K562 (cell line): Measurements from ENCODE around the gene PRM1. TPM values are rescaled to one million over a fixed set of nuclear protein-coding genes. Genes with fewer than 3 reads are reported as not detected.

ENCODE experiments used
- ATAC-seq: fragments of 200-7000 bp; cut with Tn5 transposase; 3 replicates; pipeline ENCODE4 v1.9.1; 2020; ENCODE audit warnings: moderate library complexity
- BruUV-seq: library from RNA; stranded (reverse); fragments of 400-500 nt; replicated peaks from 2 replicates; lab custom pipeline; 2021; lab: Mats Ljungman, UMichigan
- CTCF ChIA-PET: fragments of 300-600 bp; formaldehyde crosslinking; extraction: SDS; loops from one replicate; lab custom pipeline; 2021; ENCODE audit warnings: low intra/inter-chr PET ratio; lab: Yijun Ruan, JAX
- POLR2A ChIA-PET: fragments of 300-600, 350-650 bp; sonication (Branson Sonifier 250); formaldehyde crosslinking; extraction: SDS; loops from one replicate; lab custom pipeline; 2021; ENCODE audit warnings: antibody characterized with exemption, inconsistent platforms; lab: Yijun Ruan, JAX
- DNase-seq, 4 experiments: peaks; one replicate each; pipeline versions ENCODE4 v3.0.0 to v3.0.0-alpha.2; 2011 to 2018; ENCODE audit warnings: low spot score in 3 of 4, mixed read lengths in 3 of 4; ENCODE audit errors: extremely low read depth in 1 of 4
- FAIRE-seq: peaks from 2 replicates; lab custom pipeline; 2011; peaks lifted over from hg19 to GRCh38; lab: Jason Lieb, UNC
- H2AFZ ChIP-seq: 2 replicates; pipeline ENCODE4 v1.6.0; 2011; ENCODE audit warnings: low read depth, low read length, control low read depth, inconsistent platforms
- H3K27ac ChIP-seq: fragments of 200-600 bp; 3 replicates; pipeline ENCODE4 v1.8.0; 2011; ENCODE audit warnings: low read depth, mild to moderate bottlenecking, control low read depth, inconsistent platforms, low read length, moderate library complexity, mixed read lengths; ENCODE audit errors: extremely low read depth
- H3K27me3 ChIP-seq, 2 experiments: fragments of 300-600 bp in 1 of 2; 2 replicates in 1 of 2; 3 replicates in 1 of 2; pipeline versions ENCODE4 v1.6.0 to v1.8.0; 2011; ENCODE audit warnings: inconsistent platforms in 2 of 2, low read length in 2 of 2, mild to moderate bottlenecking in 1 of 2, mixed read lengths in 1 of 2, moderate library complexity in 1 of 2; ENCODE audit not compliant: control insufficient read depth in 2 of 2, insufficient read depth in 2 of 2
- H3K36me3 ChIP-seq: fragments of 300-600 bp; 3 replicates; pipeline ENCODE4 v1.8.0; 2011; ENCODE audit warnings: mild to moderate bottlenecking, low read length, inconsistent platforms; ENCODE audit not compliant: control insufficient read depth, insufficient read depth
- H3K4me1 ChIP-seq, 2 experiments: fragments of 200-600 bp in 1 of 2; replicated peaks in 1 of 2; 2 replicates in 1 of 2; 3 replicates in 1 of 2; pipeline versions ENCODE4 v1.5.1 to v1.8.0; 2011; ENCODE audit warnings: inconsistent platforms in 2 of 2, low read length in 2 of 2, mild to moderate bottlenecking in 1 of 2, mixed read lengths in 1 of 2, moderate library complexity in 1 of 2; ENCODE audit not compliant: control insufficient read depth in 2 of 2, insufficient read depth in 2 of 2
- H3K4me2 ChIP-seq: 2 replicates; pipeline ENCODE4 v1.6.1; 2011; ENCODE audit warnings: low read length, control low read depth, inconsistent platforms, mixed read lengths; ENCODE audit not compliant: insufficient read depth
- H3K4me3 ChIP-seq: fragments of 200-600 bp; sonication (generic), shearing (Covaris generic); 2 replicates; pipeline ENCODE4 v1.5.1; 2016; ENCODE audit warnings: control low read depth, inconsistent platforms
- H3K79me2 ChIP-seq: fragments of 200-600 bp; 3 replicates; pipeline ENCODE4 v1.8.0; 2011; ENCODE audit warnings: low read length, inconsistent platforms; ENCODE audit not compliant: control insufficient read depth, insufficient read depth
- H3K9ac ChIP-seq, 2 experiments: 2 replicates each; pipeline versions ENCODE4 v1.6.0 to v1.6.1; 2011; ENCODE audit warnings: low read depth in 2 of 2, low read length in 2 of 2, control low read depth in 1 of 2, inconsistent platforms in 1 of 2, mild to moderate bottlenecking in 1 of 2, mixed read lengths in 1 of 2; ENCODE audit not compliant: insufficient read depth in 1 of 2
- H3K9me1 ChIP-seq: one replicate; pipeline ENCODE4 v1.6.0; 2011; ENCODE audit warnings: inconsistent platforms, mild to moderate bottlenecking, low read length, moderate library complexity; ENCODE audit not compliant: control insufficient read depth, insufficient read depth
- H3K9me3 ChIP-seq: replicated peaks from 2 replicates; pipeline ENCODE4 v1.5.1; 2011; ENCODE audit warnings: low read depth, low read length, inconsistent platforms; ENCODE audit not compliant: control insufficient read depth, insufficient read depth
- H4K20me1 ChIP-seq: replicated peaks from 2 replicates; pipeline ENCODE4 v1.6.1; 2011; ENCODE audit warnings: low read length, inconsistent platforms, mixed read lengths; ENCODE audit not compliant: control insufficient read depth, insufficient read depth
- CEBPG ChIP-seq, 3 experiments: fragments of 200-800 bp in 1 of 3; sonication (Bioruptor generic) in 1 of 3; sonication (generic) in 1 of 3; formaldehyde crosslinking in 1 of 3; IDR thresholded peaks in 2 of 3; conservative IDR thresholded peaks in 1 of 3; 2 replicates each; pipeline versions ENCODE4 v1.6.1 to v1.8.0; 2016 to 2022; ENCODE audit warnings: missing compliant biosample characterization in 2 of 3, missing genetic modification characterization in 2 of 3, mild to moderate bottlenecking in 1 of 3, missing genetic modification reagents in 1 of 3
- CGGBP1 ChIP-seq: fragments of 250-450 bp; sonication (Bioruptor Pico); IDR thresholded peaks from 2 replicates; pipeline ENCODE4 v1.9.0; 2021; ENCODE audit warnings: mild to moderate bottlenecking
- MCM2 ChIP-seq: fragments of 450-650 bp; IDR thresholded peaks from 2 replicates; pipeline ENCODE4 v1.6.1; 2017; ENCODE audit warnings: low read depth, mild to moderate bottlenecking
- MCM5 ChIP-seq: fragments of 450-650 bp; IDR thresholded peaks from 2 replicates; pipeline ENCODE4 v1.6.1; 2016; ENCODE audit warnings: low read depth
- RNF219 ChIP-seq: fragments of 250-450 bp; sonication (Bioruptor Pico); IDR thresholded peaks from 2 replicates; pipeline ENCODE4 v1.5.0; 2022; ENCODE audit warnings: mild to moderate bottlenecking
- XRCC4 ChIP-seq: IDR thresholded peaks from one replicate; pipeline ENCODE4 v1.6.1; 2011; ENCODE audit not compliant: insufficient read depth, insufficient read length; ENCODE audit errors: extremely low read depth
- ZEB2 ChIP-seq: fragments of 450-650 bp; IDR thresholded peaks from 2 replicates; pipeline ENCODE4 v1.6.1; 2016
- ZNF217 ChIP-seq: sonication (generic); formaldehyde crosslinking; IDR thresholded peaks from 2 replicates; pipeline ENCODE4 v1.8.0; 2022; ENCODE audit warnings: mild to moderate bottlenecking, missing genetic modification reagents
- ZNF668 ChIP-seq: fragments of 250-450 bp; sonication (Bioruptor Pico); IDR thresholded peaks from 2 replicates; pipeline ENCODE4 v1.8.0; 2022; ENCODE audit warnings: mild to moderate bottlenecking, inconsistent platforms
- WGBS: fragments of 100-300 bp; shearing (Covaris generic); methylation state at CpG from one replicate; pipeline ENCODE4 v1.1.6; 2016; ENCODE audit warnings: low coverage, mixed read lengths; ENCODE audit not compliant: insufficient coverage; ENCODE audit errors: missing lambda C conversion rate; 5-methylcytosine and 5-hydroxymethylcytosine counted together
- in situ Hi-C: fragments of 300-500 bp; cut with MboI; formaldehyde crosslinking; loops from 4 replicates; pipeline ENCODE4 v1.15.0; 2018; ENCODE audit warnings: inconsistent platforms, mixed read lengths
- intact Hi-C: fragments of 100-400 bp; cut with micrococcal nuclease; formaldehyde crosslinking; loops from 2 replicates; pipeline ENCODE4 v1.14.2; 2022
- polyA plus RNA-seq, 8 experiments: library from polyadenylated mRNA; depleted of rRNA in 4 of 8; stranded (reverse) in 5 of 8; unstranded in 3 of 8; fragments of >200 nt; fragmentation: Nextera tagmentation in 2 of 8; fragmentation: Illumina TruSeq in 1 of 8; extraction: Ambion mirVana in 2 of 8; extraction: Trizol in 1 of 8; gene quantifications; 2 replicates each; pipeline versions ENCODE4 v1.2.1 to v1.2.3, GENCODE V29; 2011 to 2014; ENCODE audit warnings: inconsistent platforms in 1 of 8, missing spikeins in 1 of 8
- total RNA-seq, 7 experiments: library from RNA; depleted of rRNA in 6 of 7; stranded (reverse); fragments of >200 nt in 6 of 7; fragmentation: Illumina TruSeq in 2 of 7; extraction: Trizol in 2 of 7; gene quantifications; 2 replicates each; pipeline versions ENCODE4 v1.2.1 to v1.2.3, GENCODE V29; 2011 to 2021; ENCODE audit warnings: low replicate concordance in 1 of 7
- TF ChIP-seq, protein P1 (sequence below): fragments of 450-650 bp; formaldehyde crosslinking; IDR thresholded peaks from 2 replicates; pipeline ENCODE4 v1.4.0; 2020; ENCODE audit warnings: mild to moderate bottlenecking, moderate library complexity
- TF ChIP-seq, protein P2 (sequence below): IDR thresholded peaks from 3 replicates; pipeline ENCODE4 v1.6.1; 2011; ENCODE audit warnings: borderline replicate concordance, mild to moderate bottlenecking, moderate library complexity; ENCODE audit not compliant: insufficient read length; ENCODE audit errors: extremely low read depth

PRM1 gene
- total and polyA plus RNA-seq, 9 of the 15 experiments (the other 6 are each of a cell fraction or from before 2014, with no cell fraction given) = not detected

DNA sequence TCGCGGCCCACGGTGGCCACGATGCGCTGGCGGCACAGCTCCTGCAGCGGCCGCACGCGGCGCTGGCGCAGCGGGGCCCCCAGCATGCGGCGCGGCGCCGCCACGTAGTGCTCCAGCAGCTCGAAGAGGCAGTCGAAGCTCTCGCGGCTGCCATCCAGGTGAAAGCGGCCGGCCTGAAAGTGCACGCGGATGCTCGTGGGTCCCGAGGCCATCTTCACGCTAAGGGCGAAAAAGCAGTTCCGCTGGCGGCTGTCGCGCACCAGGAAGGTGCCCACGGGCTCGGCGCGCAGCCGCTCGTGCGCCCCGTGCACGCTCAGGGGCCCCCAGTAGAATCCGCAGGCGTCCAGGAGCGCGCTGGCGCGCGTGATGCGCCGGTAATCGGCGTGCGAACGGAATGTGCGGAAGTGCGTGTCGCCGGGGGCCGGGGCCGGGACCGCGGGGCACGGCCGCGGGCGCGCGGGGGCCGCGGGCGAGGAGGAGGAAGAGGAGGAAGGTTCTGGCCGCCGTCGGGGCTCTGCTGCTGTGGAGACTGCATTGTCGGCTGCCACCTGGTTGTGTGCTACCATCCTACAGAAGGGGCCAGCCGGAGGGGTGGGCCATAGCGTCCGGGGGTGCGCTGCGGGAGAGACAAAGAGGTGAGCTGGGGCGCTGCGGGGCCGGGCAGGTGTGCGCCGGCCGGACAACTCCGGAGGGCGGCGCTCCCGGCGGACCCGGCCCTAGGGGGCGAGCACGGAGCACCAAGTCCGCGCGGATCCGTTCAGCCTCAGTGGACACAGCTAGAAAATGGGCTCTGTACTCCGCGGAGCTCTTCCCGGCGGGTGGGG is 26.0 kb downstream of the PRM1 start:
- no peak for FAIRE-seq
- H4K20me1 ChIP-seq = peaks cover 10% of the 10 kb centered on the region; the same call in 1 of the 2 replicates
- ChIA-PET POLR2A (interaction anchor here (0.5 to 3.2 kb wide), 52 partner anchors 9 to 1024 kb away, joined by 3 to 36 read pairs (median 4); partner anchors contain the start of genes PRM3, RMI2 and TNP2), CTCF (interaction anchor here (0.7 to 5.2 kb wide), 6 partner anchors 43 to 301 kb away, joined by 3 to 58 read pairs (median 5); no protein-coding TSS in a partner anchor)
- peaks cover 40 to 47% of the 10 kb centered on the region in 2 experiments; a peak in 4 of 5 replicates for H3K4me1 ChIP-seq
- peak overlapping the region; percentile 74 to 94 for H3K9ac ChIP-seq
- peak; percentile 60 to 75 (median 67) for DNase-seq
- peak overlapping the region; percentile 72 for H2AFZ ChIP-seq
- whole genome bisulfite sequencing = under 1% methylated on average over 48 of the region's 105 CpGs
- peak; percentile 37 for ATAC-seq
- H3K9me1 ChIP-seq = no peaks in the 10 kb centered on the region
- H3K27ac ChIP-seq = peak overlapping the region; percentile 86
- in situ Hi-C loops = no loop called here
- H3K4me3 ChIP-seq = peak overlapping the region; percentile 82
- H3K79me2 ChIP-seq = peaks cover 33% of the 10 kb centered on the region
- intact Hi-C loops = loop anchor here (2.0 to 10.0 kb wide), 3 partner anchors 50 to 150 kb away; no protein-coding TSS in a partner anchor
- 0 out of 5 replicates have a peak, but pooled peaks cover 0 to 4% of the 10 kb centered on the region in 2 experiments for H3K27me3 ChIP-seq
- BruUV-seq = no TSS peak
- peak overlapping the region; percentile 77 for H3K4me2 ChIP-seq
- H3K36me3 ChIP-seq = peaks cover 25% of the 10 kb centered on the region; the same call in 1 of the 3 replicates
- no peaks in the 10 kb centered on the region for H3K9me3 ChIP-seq
- TF ChIP-seq ZNF668 (CRISPR knock-in tag) (peak; percentile 77), RNF219 (CRISPR knock-in tag) (no peak), ZNF217 (CRISPR knock-in tag) (no peak), XRCC4 (no peak), ZEB2 (no peak), MCM5 (no peak), MCM2 (no peak), CGGBP1 (CRISPR knock-in tag) (no peak), CEBPG (CRISPR knock-in tag; IDR thresholded peaks at IDR 0.05) (peak; percentile 72), CEBPG (tag; conservative IDR thresholded peaks at IDR 0.05 in 1 of 2, IDR thresholded peaks at IDR 0.05 in 1 of 2) (no peak)
- TF ChIP-seq, protein P1, sequence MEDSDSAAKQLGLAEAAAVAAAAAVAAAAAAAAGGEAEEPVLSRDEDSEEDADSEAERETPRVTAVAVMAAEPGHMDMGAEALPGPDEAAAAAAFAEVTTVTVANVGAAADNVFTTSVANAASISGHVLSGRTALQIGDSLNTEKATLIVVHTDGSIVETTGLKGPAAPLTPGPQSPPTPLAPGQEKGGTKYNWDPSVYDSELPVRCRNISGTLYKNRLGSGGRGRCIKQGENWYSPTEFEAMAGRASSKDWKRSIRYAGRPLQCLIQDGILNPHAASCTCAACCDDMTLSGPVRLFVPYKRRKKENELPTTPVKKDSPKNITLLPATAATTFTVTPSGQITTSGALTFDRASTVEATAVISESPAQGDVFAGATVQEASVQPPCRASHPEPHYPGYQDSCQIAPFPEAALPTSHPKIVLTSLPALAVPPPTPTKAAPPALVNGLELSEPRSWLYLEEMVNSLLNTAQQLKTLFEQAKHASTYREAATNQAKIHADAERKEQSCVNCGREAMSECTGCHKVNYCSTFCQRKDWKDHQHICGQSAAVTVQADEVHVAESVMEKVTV (CRISPR knock-in tag) = no peak
- TF ChIP-seq, protein P2, sequence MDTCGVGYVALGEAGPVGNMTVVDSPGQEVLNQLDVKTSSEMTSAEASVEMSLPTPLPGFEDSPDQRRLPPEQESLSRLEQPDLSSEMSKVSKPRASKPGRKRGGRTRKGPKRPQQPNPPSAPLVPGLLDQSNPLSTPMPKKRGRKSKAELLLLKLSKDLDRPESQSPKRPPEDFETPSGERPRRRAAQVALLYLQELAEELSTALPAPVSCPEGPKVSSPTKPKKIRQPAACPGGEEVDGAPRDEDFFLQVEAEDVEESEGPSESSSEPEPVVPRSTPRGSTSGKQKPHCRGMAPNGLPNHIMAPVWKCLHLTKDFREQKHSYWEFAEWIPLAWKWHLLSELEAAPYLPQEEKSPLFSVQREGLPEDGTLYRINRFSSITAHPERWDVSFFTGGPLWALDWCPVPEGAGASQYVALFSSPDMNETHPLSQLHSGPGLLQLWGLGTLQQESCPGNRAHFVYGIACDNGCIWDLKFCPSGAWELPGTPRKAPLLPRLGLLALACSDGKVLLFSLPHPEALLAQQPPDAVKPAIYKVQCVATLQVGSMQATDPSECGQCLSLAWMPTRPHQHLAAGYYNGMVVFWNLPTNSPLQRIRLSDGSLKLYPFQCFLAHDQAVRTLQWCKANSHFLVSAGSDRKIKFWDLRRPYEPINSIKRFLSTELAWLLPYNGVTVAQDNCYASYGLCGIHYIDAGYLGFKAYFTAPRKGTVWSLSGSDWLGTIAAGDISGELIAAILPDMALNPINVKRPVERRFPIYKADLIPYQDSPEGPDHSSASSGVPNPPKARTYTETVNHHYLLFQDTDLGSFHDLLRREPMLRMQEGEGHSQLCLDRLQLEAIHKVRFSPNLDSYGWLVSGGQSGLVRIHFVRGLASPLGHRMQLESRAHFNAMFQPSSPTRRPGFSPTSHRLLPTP = no peak
